Muscle layer of duodenum (tissue), 2 donors: Measurements from ENCODE around the gene OGG1.

Source experiments
- H3K27ac ChIP-seq: one replicate; pipeline ENCODE4 v1.7.0; 2013; ENCODE audit warnings: mild to moderate bottlenecking, low read length
- H3K27me3 ChIP-seq: one replicate; pipeline ENCODE4 v1.7.0; 2013; ENCODE audit warnings: low read depth, mild to moderate bottlenecking, control low read depth, low read length
- H3K36me3 ChIP-seq, 2 donors: one replicate each; pipeline ENCODE4 v1.7.0; 2013; ENCODE audit warnings: low read length in 2 of 2, control low read depth in 1 of 2, mild to moderate bottlenecking in 1 of 2; ENCODE audit not compliant: insufficient read depth in 2 of 2, control insufficient read depth in 1 of 2
- H3K4me1 ChIP-seq, 2 donors: one replicate each; pipeline ENCODE4 v1.7.0; 2013; ENCODE audit warnings: low read length in 2 of 2, mild to moderate bottlenecking in 2 of 2, control low read depth in 1 of 2, moderate library complexity in 1 of 2; ENCODE audit not compliant: insufficient read depth in 2 of 2, control insufficient read depth in 1 of 2
- H3K4me3 ChIP-seq, 2 donors: one replicate each; pipeline ENCODE4 v1.7.0; 2013; ENCODE audit warnings: low read length in 2 of 2, low read depth in 1 of 2, mild to moderate bottlenecking in 1 of 2
- H3K9me3 ChIP-seq, 2 donors: one replicate each; pipeline ENCODE4 v1.7.0; 2013; ENCODE audit warnings: low read length in 2 of 2, control low read depth in 1 of 2, mild to moderate bottlenecking in 1 of 2; ENCODE audit not compliant: control insufficient read depth in 1 of 2
- donor health status: healthy.

OGG1 gene

GRCh38 chr3:9806137-9806536 lies 56.4 kb downstream of the OGG1 start:
- Histone ChIP-seq H3K4me1 (peaks cover 0 to 8% of the 10 kb centered on the region in 2 donors), H3K27ac (no peak overlapping the region), H3K4me3 (no peak overlapping the region), H3K9me3 (no peaks in the 10 kb centered on the region), H3K27me3 (no peaks in the 10 kb centered on the region), H3K36me3 (peaks cover 38 to 61% of the 10 kb centered on the region in 2 donors)
